GDM1 (cell line): ENCODE data around the gene INSIG1.

Experiments used
- DNase-seq: peaks from one replicate; lab custom pipeline; 2025; lab: John Stamatoyannopoulos, UW

The INSIG1 gene

GRCh38 chr7:155285423-155285822, 12.3 kb upstream of the INSIG1 start:
- no peak for DNase-seq

- no peak for DNase-seq
Observed at GRCh38 chr7:155285833-155286232, 11.8 kb upstream of the INSIG1 start.

GRCh38 chr7:155286686-155287085, 11.0 kb upstream of the INSIG1 start:
- DNase-seq = no peak

- no peak for DNase-seq
Observed at GRCh38 chr7:155287284-155287935, 10.3 kb upstream of the INSIG1 start.

GRCh38 chr7:155288055-155288454, 9.6 kb upstream of the INSIG1 start:
- DNase-seq = no peak

- DNase-seq = no peak
Observed at GRCh38 chr7:155289107-155289506, 8.6 kb upstream of the INSIG1 start.

GRCh38 chr7:155289949-155290501, 7.7 kb upstream of the INSIG1 start:
- DNase-seq = no peak

- no peak for DNase-seq
Observed at GRCh38 chr7:155291045-155291530, 6.6 kb upstream of the INSIG1 start.

- no peak for DNase-seq
Observed at GRCh38 chr7:155291729-155292128, 5.9 kb upstream of the INSIG1 start.

- DNase-seq = no peak
Observed at GRCh38 chr7:155292680-155293226, 4.9 kb upstream of the INSIG1 start.

- DNase-seq = no peak
Observed at GRCh38 chr7:155293721-155294510, 3.8 kb upstream of the INSIG1 start.

- no peak for DNase-seq
Observed at GRCh38 chr7:155294511-155294778, 3.2 kb upstream of the INSIG1 start.

- DNase-seq = no peak
Observed at GRCh38 chr7:155295511-155295910, 2.2 kb upstream of the INSIG1 start.

GRCh38 chr7:155296006-155296787, 1.5 kb upstream of the INSIG1 start:
- DNase-seq = no peak

GRCh38 chr7:155296788-155297516, 726 bp upstream of the INSIG1 start:
- peak; percentile 61 for DNase-seq

GRCh38 chr7:155298288-155298833, 683 bp downstream of the INSIG1 start:
- no peak for DNase-seq

- DNase-seq = peak; percentile 94
Observed at GRCh38 chr7:155298834-155299534, 1.3 kb downstream of the INSIG1 start.

GRCh38 chr7:155299535-155300202, 2.0 kb downstream of the INSIG1 start:
- DNase-seq = no peak

- DNase-seq = no peak
Observed at GRCh38 chr7:155300641-155301452, 3.2 kb downstream of the INSIG1 start.
